H9 (cell line): ENCODE results near the gene SLC1A1. TPM values are rescaled to one million over a fixed set of nuclear protein-coding genes. Genes with fewer than 3 reads are reported as not detected.

Experiments used
- DNase-seq: peaks from one replicate; pipeline ENCODE4 v3.0.0-alpha.2; 2017
- H2AFZ ChIP-seq: one replicate; pipeline ENCODE4 v1.6.1; 2013; ENCODE audit warnings: mild to moderate bottlenecking, low read length, control low read depth, moderate library complexity
- H2AK5ac ChIP-seq: 2 replicates; pipeline ENCODE4 v1.6.1; 2013; ENCODE audit warnings: low read length, control low read depth, mixed read lengths; ENCODE audit not compliant: insufficient read length
- H2BK120ac ChIP-seq: one replicate; pipeline ENCODE4 v1.6.1; 2013; ENCODE audit warnings: low read depth, mild to moderate bottlenecking, low read length, control low read depth, inconsistent platforms; ENCODE audit not compliant: poor library complexity, severe bottlenecking
- H2BK12ac ChIP-seq: 2 replicates; pipeline ENCODE4 v1.6.1; 2013; ENCODE audit warnings: low read length, control low read depth, mixed read lengths, low read depth; ENCODE audit not compliant: insufficient read length
- H2BK15ac ChIP-seq: 2 replicates; pipeline ENCODE4 v1.6.1; 2013; ENCODE audit warnings: low read depth, low read length, control low read depth
- H2BK20ac ChIP-seq: one replicate; pipeline ENCODE4 v1.6.1; 2013; ENCODE audit warnings: low read depth, mild to moderate bottlenecking, low read length, control low read depth, inconsistent platforms; ENCODE audit not compliant: poor library complexity, severe bottlenecking
- H2BK5ac ChIP-seq: 2 replicates; pipeline ENCODE4 v1.6.1; 2013; ENCODE audit warnings: low read length, control low read depth, mixed read lengths; ENCODE audit not compliant: insufficient read length
- H3K14ac ChIP-seq: 2 replicates; pipeline ENCODE4 v1.6.1; 2013; ENCODE audit warnings: low read length, control low read depth; ENCODE audit not compliant: insufficient read depth
- H3K18ac ChIP-seq: 2 replicates; pipeline ENCODE4 v1.6.1; 2013; ENCODE audit warnings: low read depth, mild to moderate bottlenecking, mixed read lengths, low read length, control low read depth; ENCODE audit not compliant: insufficient read length
- H3K23ac ChIP-seq: 2 replicates; pipeline ENCODE4 v1.6.1; 2013; ENCODE audit warnings: low read length, control low read depth, mixed read lengths, low read depth; ENCODE audit not compliant: insufficient read length
- H3K23me2 ChIP-seq: 2 replicates; pipeline ENCODE4 v1.6.1; 2013; ENCODE audit warnings: low read depth, mild to moderate bottlenecking, mixed read lengths, low read length, control low read depth; ENCODE audit not compliant: insufficient read length, poor library complexity, severe bottlenecking
- H3K27ac ChIP-seq: 2 replicates; pipeline ENCODE4 v1.5.1; 2013; ENCODE audit warnings: low read length, control low read depth, mixed read lengths, low read depth; ENCODE audit not compliant: insufficient read length
- H3K27me3 ChIP-seq: 2 replicates; pipeline ENCODE4 v1.6.1; 2013; ENCODE audit warnings: low read length, control low read depth, inconsistent platforms; ENCODE audit not compliant: insufficient read depth
- H3K4ac ChIP-seq: 2 replicates; pipeline ENCODE4 v1.6.1; 2013; ENCODE audit warnings: low read depth, mild to moderate bottlenecking, control low read depth, inconsistent platforms, low read length, moderate library complexity
- H3K4me1 ChIP-seq: 2 replicates; pipeline ENCODE4 v1.6.1; 2013; ENCODE audit warnings: low read length, control low read depth, inconsistent platforms; ENCODE audit not compliant: insufficient read depth
- H3K4me2 ChIP-seq: 2 replicates; pipeline ENCODE4 v1.6.1; 2013; ENCODE audit warnings: low read length, control low read depth, mixed read lengths; ENCODE audit not compliant: insufficient read length, insufficient read depth
- H3K56ac ChIP-seq: 2 replicates; pipeline ENCODE4 v1.6.1; 2013; ENCODE audit warnings: low read depth, mild to moderate bottlenecking, mixed read lengths, low read length, control low read depth; ENCODE audit not compliant: insufficient read length
- H3K79me1 ChIP-seq: 2 replicates; pipeline ENCODE4 v1.6.1; 2013; ENCODE audit warnings: low read depth, mild to moderate bottlenecking, moderate library complexity, low read length, control low read depth, inconsistent platforms; ENCODE audit not compliant: insufficient read depth, poor library complexity, severe bottlenecking
- H3K79me2 ChIP-seq: 2 replicates; pipeline ENCODE4 v1.6.1; 2013; ENCODE audit warnings: low read length, control low read depth, inconsistent platforms; ENCODE audit not compliant: insufficient read depth
- H3K9ac ChIP-seq: 2 replicates; pipeline ENCODE4 v1.6.1; 2013; ENCODE audit warnings: low read length, control low read depth, mixed read lengths; ENCODE audit not compliant: insufficient read length; ENCODE audit errors: extremely low read depth
- H3K9me3 ChIP-seq: one replicate; pipeline ENCODE4 v1.6.1; 2013; ENCODE audit warnings: low read depth, low read length, inconsistent platforms; ENCODE audit not compliant: control insufficient read depth
- H3T11ph ChIP-seq: one replicate; pipeline ENCODE4 v1.6.1; 2013; ENCODE audit warnings: mild to moderate bottlenecking, low read length, control low read depth, inconsistent platforms
- H4K20me1 ChIP-seq: one replicate; pipeline ENCODE4 v1.6.1; 2013; ENCODE audit not compliant: control insufficient read depth, insufficient read length, insufficient read depth
- H4K5ac ChIP-seq: 2 replicates; pipeline ENCODE4 v1.6.1; 2013; ENCODE audit warnings: low read depth, mild to moderate bottlenecking, mixed read lengths, low read length, control low read depth; ENCODE audit not compliant: insufficient read length
- H4K8ac ChIP-seq: replicated peaks from 2 replicates; pipeline ENCODE4 v1.6.1; 2013; ENCODE audit warnings: low read length, control low read depth, mixed read lengths, low read depth; ENCODE audit not compliant: insufficient read length
- H4K91ac ChIP-seq: 2 replicates; pipeline ENCODE4 v1.6.1; 2013; ENCODE audit warnings: low read depth, mild to moderate bottlenecking, moderate library complexity, mixed read lengths, low read length, control low read depth; ENCODE audit not compliant: insufficient read length
- H3K27ac Mint-ChIP-seq, 3 experiments: 2 replicates in 2 of 3; 3 replicates in 1 of 3; pipeline ENCODE4 v1.8.0; 2020 to 2021; ENCODE audit warnings: mixed read lengths in 3 of 3, mild to moderate bottlenecking in 1 of 3, moderate library complexity in 1 of 3
- H3K27me3 Mint-ChIP-seq: 2 replicates; pipeline ENCODE4 v1.8.0; 2021; ENCODE audit warnings: low read depth, mild to moderate bottlenecking, moderate library complexity, mixed read lengths
- H3K36me3 Mint-ChIP-seq, 3 experiments: 2 replicates in 2 of 3; 3 replicates in 1 of 3; pipeline ENCODE4 v1.8.0; 2020 to 2021; ENCODE audit warnings: low read depth in 3 of 3, mixed read lengths in 3 of 3; ENCODE audit not compliant: insufficient read depth in 1 of 3
- H3K4me1 Mint-ChIP-seq, 2 experiments: 2 replicates each; pipeline ENCODE4 v1.8.0; 2020; ENCODE audit warnings: mixed read lengths in 2 of 2
- H3K4me3 Mint-ChIP-seq, 2 experiments: 2 replicates in 1 of 2; 3 replicates in 1 of 2; pipeline ENCODE4 v1.8.0; 2020 to 2021; ENCODE audit warnings: mild to moderate bottlenecking in 2 of 2, mixed read lengths in 2 of 2, moderate library complexity in 1 of 2
- H3K9me3 Mint-ChIP-seq, 2 experiments: 2 replicates in 1 of 2; 3 replicates in 1 of 2; pipeline ENCODE4 v1.8.0; 2020; ENCODE audit warnings: mild to moderate bottlenecking in 2 of 2, mixed read lengths in 2 of 2, moderate library complexity in 1 of 2
- WGBS: extraction: QIAGEN DNeasy Blood & Tissue Kit; methylation state at CpG from one replicate; pipeline ENCODE4 v1.1.7; 2013; ENCODE audit warnings: missing lambda C conversion rate, low lambda C conversion rate, mixed read lengths; ENCODE audit not compliant: insufficient read length; ENCODE audit errors: extremely low coverage; 5-methylcytosine and 5-hydroxymethylcytosine counted together
- total RNA-seq: library from RNA; stranded (reverse); gene quantifications from 2 replicates; pipeline ENCODE4 v1.2.1, GENCODE V29; 2021
- TF ChIP-seq, protein P1 (sequence below): fragments of 200-600 bp; sonication (generic); conservative IDR thresholded peaks from 3 replicates; pipeline ENCODE4 v1.8.0; 2021; ENCODE audit warnings: antibody characterized with exemption, mild to moderate bottlenecking

SLC1A1 gene
- total RNA-seq, 1 experiment from 2014 or later: 4.7 TPM

DNA sequence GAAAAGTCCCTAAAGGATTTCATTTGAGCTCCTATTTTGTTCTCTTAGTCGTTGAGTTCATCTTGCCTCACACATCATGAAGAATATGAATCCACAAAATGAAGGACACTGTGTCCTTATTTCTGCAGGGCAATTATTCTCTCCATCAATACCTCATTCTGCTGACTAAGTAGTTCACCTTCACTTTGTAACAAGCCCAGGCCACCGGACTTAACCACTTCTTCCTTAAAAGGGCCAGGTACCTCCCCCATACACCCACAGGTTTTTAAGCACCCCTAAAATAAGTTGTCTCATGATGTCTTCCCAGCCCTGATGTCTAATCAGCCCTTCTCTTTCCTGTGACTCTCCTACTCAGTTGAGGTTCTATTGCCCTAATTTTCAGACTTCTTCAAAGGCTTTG is 104.7 kb downstream of the SLC1A1 start:
- Mint-ChIP-seq H3K9me3 (no peaks in the 10 kb centered on the region), H3K27ac (no peak overlapping the region), H3K27me3 (peaks cover 2% of the 10 kb centered on the region; the same call in 1 of the 2 replicates), H3K4me1 (peaks cover 15 to 16% of the 10 kb centered on the region in 2 experiments), H3K4me3 (no peak overlapping the region), H3K36me3 (no peaks in the 10 kb centered on the region; a peak in 1 of 7 replicates)
- Histone ChIP-seq H3K4ac (no peak overlapping the region), H3K9me3 (no peaks in the 10 kb centered on the region), H4K20me1 (no peaks in the 10 kb centered on the region), H2BK12ac (no peak overlapping the region), H3K79me1 (no peaks in the 10 kb centered on the region), H2AK5ac (no peak overlapping the region), H3K4me1 (peaks cover 4% of the 10 kb centered on the region; the same call in 1 of the 2 replicates), H3K56ac (no peak overlapping the region), H2BK5ac (no peak overlapping the region), H2BK15ac (no peak overlapping the region), H3K4me2 (no peak overlapping the region), H4K5ac (no peak overlapping the region), H3K27me3 (no peaks in the 10 kb centered on the region), H3K27ac (no peak overlapping the region), H4K91ac (no peak overlapping the region), H3T11ph (no peak overlapping the region), H3K23me2 (no peaks in the 10 kb centered on the region), H3K79me2 (no peaks in the 10 kb centered on the region), H2BK120ac (no peak overlapping the region), H4K8ac (no peak overlapping the region), H2AFZ (no peak overlapping the region), H2BK20ac (no peak overlapping the region), H3K23ac (no peak overlapping the region), H3K9ac (no peak overlapping the region), H3K14ac (no peak overlapping the region), H3K18ac (no peak overlapping the region)
- no CpG with 5 or more reads among the region's 2 CpGs for WGBS
- no peak for DNase-seq
- TF ChIP-seq, protein P1, sequence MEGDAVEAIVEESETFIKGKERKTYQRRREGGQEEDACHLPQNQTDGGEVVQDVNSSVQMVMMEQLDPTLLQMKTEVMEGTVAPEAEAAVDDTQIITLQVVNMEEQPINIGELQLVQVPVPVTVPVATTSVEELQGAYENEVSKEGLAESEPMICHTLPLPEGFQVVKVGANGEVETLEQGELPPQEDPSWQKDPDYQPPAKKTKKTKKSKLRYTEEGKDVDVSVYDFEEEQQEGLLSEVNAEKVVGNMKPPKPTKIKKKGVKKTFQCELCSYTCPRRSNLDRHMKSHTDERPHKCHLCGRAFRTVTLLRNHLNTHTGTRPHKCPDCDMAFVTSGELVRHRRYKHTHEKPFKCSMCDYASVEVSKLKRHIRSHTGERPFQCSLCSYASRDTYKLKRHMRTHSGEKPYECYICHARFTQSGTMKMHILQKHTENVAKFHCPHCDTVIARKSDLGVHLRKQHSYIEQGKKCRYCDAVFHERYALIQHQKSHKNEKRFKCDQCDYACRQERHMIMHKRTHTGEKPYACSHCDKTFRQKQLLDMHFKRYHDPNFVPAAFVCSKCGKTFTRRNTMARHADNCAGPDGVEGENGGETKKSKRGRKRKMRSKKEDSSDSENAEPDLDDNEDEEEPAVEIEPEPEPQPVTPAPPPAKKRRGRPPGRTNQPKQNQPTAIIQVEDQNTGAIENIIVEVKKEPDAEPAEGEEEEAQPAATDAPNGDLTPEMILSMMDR: no peak
